Measurements from ENCODE around the gene SCUBE3. TPM values are rescaled to one million over a fixed set of nuclear protein-coding genes. Genes with fewer than 3 reads are reported as not detected.

SCUBE3 gene
- total and polyA plus RNA-seq, 2 donors, result 0.09 to 0.14 TPM

- H3K27me3 ChIP-seq (ENCODE audit: control insufficient read depth in 2 of 2, insufficient read depth in 1 of 2, low read length in 1 of 2), result no peaks in the 10 kb centered on the region
- peaks cover 11 to 40% of the 10 kb centered on the region in 2 donors for H3K36me3 ChIP-seq (ENCODE audit: control insufficient read depth in 2 of 2, insufficient read depth in 2 of 2, low read length in 1 of 2)
- peaks cover 49 to 71% of the 10 kb centered on the region in 2 donors for H3K4me1 ChIP-seq (ENCODE audit: control insufficient read depth in 2 of 2, insufficient read depth in 2 of 2, low read length in 2 of 2)
- DNase-seq (ENCODE audit: low read depth in 6 of 9, low spot score in 9 of 9), result peak in 6 of 9 donors; percentile 32 to 82 (median 54)
- peaks cover 0 to 2% of the 10 kb centered on the region in 2 donors for H3K9me3 ChIP-seq (ENCODE audit: control insufficient read depth in 2 of 2, insufficient read depth in 1 of 2, low read length in 1 of 2)
- peak overlapping the region; percentile 11 to 20 for H3K4me3 ChIP-seq (ENCODE audit: low read length in 2 of 2)
- peak overlapping the region; percentile 82 to 94 for H3K27ac ChIP-seq (ENCODE audit: low read depth in 1 of 2, low read length in 1 of 2)
Observed at GRCh38 chr6:35300848-35301247, 87.1 kb downstream of the SCUBE3 start.

Other genes with a start within 250 kb of the SCUBE3 start
- 0.33 TPM for gene TCP11, start 72.6 kb upstream of the SCUBE3 start, total RNA-seq
- 0.30 TPM for gene TCP11, start 72.6 kb upstream of the SCUBE3 start, polyA plus RNA-seq
- gene ZNF76, start 45.8 kb downstream of the SCUBE3 start, total RNA-seq, result 13.9 TPM
- gene ZNF76, start 45.8 kb downstream of the SCUBE3 start, polyA plus RNA-seq, result 32.0 TPM
- gene DEF6, start 83.9 kb downstream of the SCUBE3 start, total RNA-seq, result 75.7 TPM
- gene DEF6, start 83.9 kb downstream of the SCUBE3 start, polyA plus RNA-seq, result 148 TPM
- gene PPARD, start 128.6 kb downstream of the SCUBE3 start, total RNA-seq, result 2.3 TPM
- 15.8 TPM for gene PPARD, start 128.6 kb downstream of the SCUBE3 start, polyA plus RNA-seq
- gene FANCE, start 238.4 kb downstream of the SCUBE3 start, total RNA-seq, result 3.6 TPM
- 8.4 TPM for gene FANCE, start 238.4 kb downstream of the SCUBE3 start, polyA plus RNA-seq

All from thymus (tissue), 11 donors.